GM12878 (cell line): ENCODE data around the gene PTS. TPM values are rescaled to one million over a fixed set of nuclear protein-coding genes. Genes with fewer than 3 reads are reported as not detected.

Experiments used
- ATAC-seq: fragments of 200-7000 bp; cut with Tn5 transposase; 3 replicates; pipeline ENCODE4 v1.9.1; 2020; ENCODE audit warnings: mild to moderate bottlenecking, moderate library complexity
- BruUV-seq: library from RNA; stranded (reverse); fragments of 400-500 nt; replicated peaks from 2 replicates; lab custom pipeline; 2021; lab: Mats Ljungman, UMichigan
- CTCF ChIA-PET: fragments of 300-600 bp; sonication (Branson Sonifier 250); formaldehyde crosslinking; extraction: SDS; loops from one replicate; lab custom pipeline; 2021; ENCODE audit warnings: inconsistent platforms; lab: Yijun Ruan, JAX
- POLR2A ChIA-PET: fragments of 350-600 bp; formaldehyde crosslinking; extraction: SDS; loops from one replicate; lab custom pipeline; 2021; ENCODE audit warnings: inconsistent platforms; lab: Charles Lee
- RAD21 ChIA-PET: fragments of 300-600 bp; sonication (Branson Sonifier 250); formaldehyde crosslinking; loops from one replicate; lab custom pipeline; 2023; ENCODE audit warnings: antibody characterized with exemption; ENCODE audit not compliant: unreplicated experiment; lab: Charles Lee
- SMC1A ChIA-PET: fragments of 300-600 bp; sonication (Branson Sonifier 250); formaldehyde crosslinking; loops from one replicate; lab custom pipeline; 2023; ENCODE audit not compliant: unreplicated experiment, uncharacterized antibody; lab: Charles Lee
- DNase-seq: peaks from one replicate; pipeline ENCODE4 v3.0.0-alpha.2; 2011; ENCODE audit warnings: low read depth, low spot score
- FAIRE-seq: peaks from 3 replicates; lab custom pipeline; 2011; peaks lifted over from hg19 to GRCh38; lab: Jason Lieb, UNC
- H2AFZ ChIP-seq: 2 replicates; pipeline ENCODE4 v1.6.0; 2011; ENCODE audit warnings: low read depth, low read length, control low read depth; ENCODE audit not compliant: control insufficient read depth
- H3K27ac ChIP-seq: 2 replicates; pipeline ENCODE4 v1.5.1; 2011; ENCODE audit warnings: control low read depth; ENCODE audit not compliant: control insufficient read depth, insufficient read depth
- H3K27me3 ChIP-seq, 2 experiments: replicated peaks in 1 of 2; 2 replicates each; pipeline versions ENCODE4 v1.6.0 to v1.6.1; 2011; ENCODE audit warnings: low read length in 1 of 2; ENCODE audit not compliant: control insufficient read depth in 2 of 2, insufficient read depth in 2 of 2
- H3K36me3 ChIP-seq, 2 experiments: 2 replicates each; pipeline ENCODE4 v1.5.1; 2011; ENCODE audit warnings: low read length in 1 of 2; ENCODE audit not compliant: control insufficient read depth in 2 of 2, insufficient read depth in 2 of 2
- H3K4me1 ChIP-seq: 2 replicates; pipeline ENCODE4 v1.6.1; 2011; ENCODE audit warnings: mild to moderate bottlenecking, low read length, moderate library complexity, mixed read lengths; ENCODE audit not compliant: control insufficient read depth, insufficient read depth
- H3K4me2 ChIP-seq: 2 replicates; pipeline ENCODE4 v1.6.0; 2011; ENCODE audit warnings: control low read depth; ENCODE audit not compliant: control insufficient read depth, insufficient read depth
- H3K4me3 ChIP-seq: fragments of 200-600 bp; sonication (generic); 2 replicates; pipeline ENCODE4 v1.5.1; 2016
- H3K79me2 ChIP-seq: 2 replicates; pipeline ENCODE4 v1.6.0; 2011; ENCODE audit warnings: low read length; ENCODE audit not compliant: control insufficient read depth, insufficient read depth
- H3K9ac ChIP-seq: 2 replicates; pipeline ENCODE4 v1.8.0; 2011; ENCODE audit warnings: low read length, control low read depth, mixed read lengths; ENCODE audit not compliant: control insufficient read depth, insufficient read depth
- H3K9me3 ChIP-seq: replicated peaks from 3 replicates; pipeline ENCODE4 v1.5.1; 2011; ENCODE audit warnings: mild to moderate bottlenecking, low read length; ENCODE audit not compliant: control insufficient read depth, insufficient read depth
- H4K20me1 ChIP-seq: 2 replicates; pipeline ENCODE4 v1.6.0; 2011; ENCODE audit not compliant: control insufficient read depth, insufficient read depth
- BMI1 ChIP-seq: fragments of 450-650 bp; IDR thresholded peaks from 2 replicates; pipeline ENCODE4 v1.6.1; 2016; ENCODE audit warnings: mild to moderate bottlenecking, moderate library complexity, borderline replicate concordance
- IKZF1 ChIP-seq: fragments of 450-650 bp; conservative IDR thresholded peaks from 2 replicates; pipeline ENCODE4 v1.6.1; 2017; ENCODE audit warnings: antibody characterized with exemption, mild to moderate bottlenecking
- IKZF2 ChIP-seq, 2 experiments: fragments of 450-650 bp; IDR thresholded peaks; 2 replicates each; pipeline ENCODE4 v1.6.1; 2017; ENCODE audit warnings: mild to moderate bottlenecking in 2 of 2, moderate library complexity in 2 of 2
- KLF5 ChIP-seq: fragments of 450-650 bp; IDR thresholded peaks from 2 replicates; pipeline ENCODE4 v1.6.1; 2014; ENCODE audit warnings: mild to moderate bottlenecking; ENCODE audit not compliant: partially characterized antibody
- NFXL1 ChIP-seq: fragments of 450-650 bp; IDR thresholded peaks from 2 replicates; pipeline ENCODE4 v1.6.1; 2017; ENCODE audit warnings: antibody characterized with exemption, mild to moderate bottlenecking, borderline replicate concordance
- RUNX3 ChIP-seq: IDR thresholded peaks from 2 replicates; pipeline ENCODE4 v1.6.1; 2012; ENCODE audit warnings: low read length, inconsistent platforms
- SP1 ChIP-seq: IDR thresholded peaks from one replicate; pipeline ENCODE4 v1.6.1; 2011; ENCODE audit warnings: low read depth, low read length
- SPI1 ChIP-seq: IDR thresholded peaks from 2 replicates; pipeline ENCODE4 v1.6.1; 2011; ENCODE audit warnings: low read depth, mild to moderate bottlenecking, low read length, moderate library complexity, borderline replicate concordance; ENCODE audit not compliant: insufficient read depth
- WGBS: methylation state at CpG from one replicate; pipeline ENCODE4 v1.1.6; 2016; ENCODE audit warnings: low lambda C conversion rate; ENCODE audit not compliant: insufficient replicate concordance, insufficient coverage; ENCODE audit errors: missing lambda C conversion rate; 5-methylcytosine and 5-hydroxymethylcytosine counted together
- in situ Hi-C: fragments of 300-500 bp; cut with MboI; formaldehyde crosslinking; loops from 9 replicates; pipeline ENCODE4 v1.14.3; 2018; ENCODE audit warnings: mixed read lengths
- intact Hi-C: fragments of 100-400 bp; cut with micrococcal nuclease; formaldehyde crosslinking; loops from one replicate; pipeline ENCODE4 v1.14.2; 2022; ENCODE audit not compliant: unreplicated experiment
- polyA plus RNA-seq, 11 experiments: library from polyadenylated mRNA; depleted of rRNA in 4 of 11; unstranded in 6 of 11; stranded (reverse) in 5 of 11; fragments of >200 nt; fragmentation: Nextera tagmentation in 4 of 11; fragmentation: Illumina TruSeq in 1 of 11; extraction: Ambion mirVana in 4 of 11; extraction: Trizol in 1 of 11; gene quantifications; 1 replicate in 1 of 11; 2 replicates in 10 of 11; pipeline versions ENCODE4 v1.2.1 to v1.2.3, GENCODE V29; 2011 to 2016; ENCODE audit warnings: inconsistent platforms in 2 of 11, missing spikeins in 2 of 11, low read depth in 1 of 11
- total RNA-seq, 4 experiments: library from RNA; depleted of rRNA in 3 of 4; stranded (reverse); fragments of >200 nt in 3 of 4; fragmentation: Illumina TruSeq in 1 of 4; extraction: Trizol in 1 of 4; gene quantifications; 2 replicates each; pipeline versions ENCODE4 v1.2.1 to v1.2.3, GENCODE V29; 2013 to 2021
- TF ChIP-seq, protein P1 (sequence below): fragments of 450-650 bp; IDR thresholded peaks from 2 replicates; pipeline ENCODE4 v1.6.1; 2016; ENCODE audit warnings: mild to moderate bottlenecking
- TF ChIP-seq, protein P2 (sequence below): fragments of 450-650 bp; IDR thresholded peaks from 2 replicates; pipeline ENCODE4 v1.6.1; 2017; ENCODE audit warnings: mild to moderate bottlenecking, low read depth, inconsistent platforms; ENCODE audit not compliant: poor library complexity, severe bottlenecking

The PTS gene
- total and polyA plus RNA-seq, 10 of the 15 experiments (the other 5 are each of a cell fraction or from before 2014, with no cell fraction given): 11.7 to 47.6 (median 15.5) TPM

DNA sequence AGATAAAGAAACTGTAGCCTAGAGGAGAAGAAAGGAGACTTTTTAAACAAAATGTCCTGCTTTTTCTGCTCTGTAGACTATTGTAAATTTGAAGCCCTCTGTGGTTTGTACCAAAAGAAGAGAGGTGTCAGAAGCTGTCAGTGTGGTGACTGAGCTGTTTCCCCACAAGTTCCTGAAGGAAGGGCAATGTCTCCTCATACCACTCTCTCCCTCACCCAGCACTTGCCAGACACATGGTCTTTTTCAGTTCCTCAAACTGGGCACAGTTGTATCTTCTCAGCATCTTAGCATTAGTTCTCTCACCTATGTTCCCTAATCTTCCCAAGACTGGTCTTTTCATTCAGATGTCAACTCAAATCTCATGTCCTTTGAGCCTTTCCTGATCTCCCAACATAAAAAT, 46.6 kb upstream of the PTS start:
- BruUV-seq: no TSS peak
- Histone ChIP-seq H3K79me2 (no peaks in the 10 kb centered on the region), H3K4me3 (no peak overlapping the region), H2AFZ (no peak overlapping the region), H3K9ac (no peak overlapping the region), H3K4me1 (peaks cover 8% of the 10 kb centered on the region), H4K20me1 (no peaks in the 10 kb centered on the region), H3K36me3 (no peaks in the 10 kb centered on the region), H3K4me2 (no peak overlapping the region), H3K9me3 (no peaks in the 10 kb centered on the region)
- ChIA-PET POLR2A (no interaction called here), RAD21 (no interaction called here)
- ATAC-seq (peak; percentile 89), FAIRE-seq (no peak)
- in situ Hi-C loops: no loop called here
- TF ChIP-seq KLF5 (no peak), IKZF1 (peak; percentile 49; the same call in 1 of the 2 replicates), RUNX3 (peak; percentile 22; the same call in 1 of the 2 replicates), IKZF2 (IDR thresholded peaks at IDR 0.05) (peak; percentile 26 to 52; a peak in 2 of 4 replicates), SPI1 (peak; percentile 79; the same call in 1 of the 2 replicates)
- TF ChIP-seq, protein P1, sequence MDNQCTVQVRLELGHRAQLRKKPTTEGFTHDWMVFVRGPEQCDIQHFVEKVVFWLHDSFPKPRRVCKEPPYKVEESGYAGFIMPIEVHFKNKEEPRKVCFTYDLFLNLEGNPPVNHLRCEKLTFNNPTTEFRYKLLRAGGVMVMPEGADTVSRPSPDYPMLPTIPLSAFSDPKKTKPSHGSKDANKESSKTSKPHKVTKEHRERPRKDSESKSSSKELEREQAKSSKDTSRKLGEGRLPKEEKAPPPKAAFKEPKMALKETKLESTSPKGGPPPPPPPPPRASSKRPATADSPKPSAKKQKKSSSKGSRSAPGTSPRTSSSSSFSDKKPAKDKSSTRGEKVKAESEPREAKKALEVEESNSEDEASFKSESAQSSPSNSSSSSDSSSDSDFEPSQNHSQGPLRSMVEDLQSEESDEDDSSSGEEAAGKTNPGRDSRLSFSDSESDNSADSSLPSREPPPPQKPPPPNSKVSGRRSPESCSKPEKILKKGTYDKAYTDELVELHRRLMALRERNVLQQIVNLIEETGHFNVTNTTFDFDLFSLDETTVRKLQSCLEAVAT: no peak
- TF ChIP-seq, all 136 proteins: peak for 4
- Histone ChIP-seq H3K27me3 (no peaks in the 10 kb centered on the region), H3K27ac (no peak overlapping the region)
- DNase-seq: peak; percentile 64
- CTCF ChIA-PET: no interaction called here
- SMC1A ChIA-PET: interaction anchor here (0.6 kb wide), 1 partner anchor 66 kb away, joined by 3 read pairs; no protein-coding TSS in a partner anchor
- intact Hi-C loops: loop anchor here (5.0 to 10.0 kb wide), 3 partner anchors 67 to 245 kb away; partner anchors contain the start of gene DIXDC1

DNA sequence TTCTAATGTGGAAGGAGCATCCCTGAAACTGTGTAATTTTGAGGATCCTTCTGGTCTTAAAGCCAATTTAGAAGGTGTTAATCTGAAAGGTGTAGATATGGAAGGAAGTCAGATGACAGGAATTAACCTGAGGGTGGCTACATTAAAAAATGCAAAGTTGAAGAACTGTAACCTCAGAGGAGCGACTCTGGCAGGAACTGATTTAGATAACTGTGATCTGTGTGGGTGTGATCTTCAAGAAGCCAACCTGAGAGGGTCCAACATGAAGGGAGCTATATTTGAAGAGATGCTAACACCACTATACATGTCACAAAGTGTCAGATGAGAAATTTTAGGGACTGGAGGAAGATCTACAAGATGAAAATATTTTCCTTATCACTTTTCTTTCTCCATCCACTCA, 43.4 kb upstream of the PTS start:
- FAIRE-seq (no peak), DNase-seq (no peak), ATAC-seq (no peak)
- Histone ChIP-seq H2AFZ (no peak overlapping the region), H3K4me1 (peaks cover 8% of the 10 kb centered on the region), H3K9ac (no peak overlapping the region), H3K4me2 (no peak overlapping the region), H3K27ac (no peak overlapping the region), H3K36me3 (no peaks in the 10 kb centered on the region), H3K27me3 (no peaks in the 10 kb centered on the region), H3K79me2 (no peaks in the 10 kb centered on the region), H4K20me1 (no peaks in the 10 kb centered on the region), H3K4me3 (no peak overlapping the region), H3K9me3 (no peaks in the 10 kb centered on the region)
- SMC1A ChIA-PET: no interaction called here
- TF ChIP-seq SP1 (no peak), SPI1 (peak; percentile 37; the same call in 1 of the 2 replicates), NFXL1 (no peak), BMI1 (no peak)
- TF ChIP-seq, protein P2, sequence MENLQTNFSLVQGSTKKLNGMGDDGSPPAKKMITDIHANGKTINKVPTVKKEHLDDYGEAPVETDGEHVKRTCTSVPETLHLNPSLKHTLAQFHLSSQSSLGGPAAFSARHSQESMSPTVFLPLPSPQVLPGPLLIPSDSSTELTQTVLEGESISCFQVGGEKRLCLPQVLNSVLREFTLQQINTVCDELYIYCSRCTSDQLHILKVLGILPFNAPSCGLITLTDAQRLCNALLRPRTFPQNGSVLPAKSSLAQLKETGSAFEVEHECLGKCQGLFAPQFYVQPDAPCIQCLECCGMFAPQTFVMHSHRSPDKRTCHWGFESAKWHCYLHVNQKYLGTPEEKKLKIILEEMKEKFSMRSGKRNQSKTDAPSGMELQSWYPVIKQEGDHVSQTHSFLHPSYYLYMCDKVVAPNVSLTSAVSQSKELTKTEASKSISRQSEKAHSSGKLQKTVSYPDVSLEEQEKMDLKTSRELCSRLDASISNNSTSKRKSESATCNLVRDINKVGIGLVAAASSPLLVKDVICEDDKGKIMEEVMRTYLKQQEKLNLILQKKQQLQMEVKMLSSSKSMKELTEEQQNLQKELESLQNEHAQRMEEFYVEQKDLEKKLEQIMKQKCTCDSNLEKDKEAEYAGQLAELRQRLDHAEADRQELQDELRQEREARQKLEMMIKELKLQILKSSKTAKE: no peak
- intact Hi-C loops: no loop called here
- BruUV-seq: no TSS peak
- POLR2A ChIA-PET: no interaction called here
- RAD21 ChIA-PET: no interaction called here
- CTCF ChIA-PET: no interaction called here
- 0% methylated on average over 1 of the region's 1 CpG for WGBS
- in situ Hi-C loops: no loop called here
